H1 (cell line): ENCODE measurements around the gene C16orf90. TPM values are rescaled to one million over a fixed set of nuclear protein-coding genes. Genes with fewer than 3 reads are reported as not detected.

Source experiments
- CTCF ChIA-PET: fragments of 300-600 bp; sonication (Branson Sonifier 250); formaldehyde crosslinking; loops from one replicate; lab custom pipeline; 2021; ENCODE audit not compliant: partially characterized antibody; lab: Charles Lee
- POLR2A ChIA-PET: fragments of 300-600 bp; sonication (Branson Sonifier 250); formaldehyde crosslinking; loops from one replicate; lab custom pipeline; 2021; ENCODE audit warnings: inconsistent platforms; ENCODE audit not compliant: partially characterized antibody; lab: Charles Lee
- DNase-seq, 2 experiments: peaks; one replicate each; pipeline versions ENCODE4 v3.0.0 to v3.0.0-alpha.2; 2010 to 2022; ENCODE audit warnings: low spot score in 2 of 2, low read depth in 1 of 2, mixed read lengths in 1 of 2
- FAIRE-seq: peaks from 2 replicates; lab custom pipeline; 2011; peaks lifted over from hg19 to GRCh38; lab: Jason Lieb, UNC
- H2AFZ ChIP-seq: 2 replicates; pipeline ENCODE4 v1.8.1; 2012; ENCODE audit warnings: low read length, inconsistent platforms
- H2AK5ac ChIP-seq: 2 replicates; pipeline ENCODE4 v1.6.1; 2013; ENCODE audit warnings: low read depth, low read length
- H2BK120ac ChIP-seq: replicated peaks from 2 replicates; pipeline ENCODE3; 2013; ENCODE audit warnings: low read depth, low read length, inconsistent platforms
- H2BK12ac ChIP-seq: 2 replicates; pipeline ENCODE4 v1.6.1; 2013; ENCODE audit warnings: low read depth, low read length
- H2BK15ac ChIP-seq: 2 replicates; pipeline ENCODE4 v1.6.1; 2013; ENCODE audit warnings: low read length
- H2BK20ac ChIP-seq: 2 replicates; pipeline ENCODE4 v1.6.1; 2013; ENCODE audit warnings: low read length
- H2BK5ac ChIP-seq: 2 replicates; pipeline ENCODE4 v1.6.1; 2013; ENCODE audit warnings: low read depth, low read length
- H3K14ac ChIP-seq: 2 replicates; pipeline ENCODE4 v1.6.1; 2013; ENCODE audit warnings: inconsistent platforms; ENCODE audit not compliant: insufficient read length
- H3K18ac ChIP-seq: 2 replicates; pipeline ENCODE4 v1.6.1; 2013; ENCODE audit warnings: low read length; ENCODE audit errors: extremely low read depth
- H3K23ac ChIP-seq: 2 replicates; pipeline ENCODE4 v1.6.1; 2013; ENCODE audit warnings: inconsistent platforms; ENCODE audit not compliant: insufficient read length
- H3K23me2 ChIP-seq: 2 replicates; pipeline ENCODE4 v1.6.1; 2013; ENCODE audit warnings: low read depth, low read length
- H3K27ac ChIP-seq: 2 replicates; pipeline ENCODE4 v1.6.1; 2011; ENCODE audit warnings: low read depth, low read length, inconsistent platforms
- H3K27me3 ChIP-seq, 4 experiments: replicated peaks in 1 of 4; 1 replicate in 1 of 4; 2 replicates in 3 of 4; pipeline versions ENCODE4 v1.6.1 to v1.8.1; 2011 to 2013; ENCODE audit warnings: low read length in 3 of 4, mild to moderate bottlenecking in 3 of 4, inconsistent platforms in 2 of 4, mixed read lengths in 2 of 4, moderate library complexity in 1 of 4; ENCODE audit not compliant: control insufficient read depth in 3 of 4, insufficient read depth in 3 of 4; ENCODE audit errors: extremely low read depth in 1 of 4
- H3K36me3 ChIP-seq, 4 experiments: 2 replicates each; pipeline versions ENCODE4 v1.6.1 to v1.8.1; 2011 to 2013; ENCODE audit warnings: mild to moderate bottlenecking in 4 of 4, low read length in 3 of 4, moderate library complexity in 2 of 4, control low read depth in 1 of 4, inconsistent platforms in 1 of 4; ENCODE audit not compliant: insufficient read depth in 4 of 4, control insufficient read depth in 2 of 4
- H3K4ac ChIP-seq: replicated peaks from 2 replicates; pipeline ENCODE3; 2013; ENCODE audit warnings: low read length, low read depth, mixed read lengths, inconsistent platforms; ENCODE audit not compliant: insufficient read length
- H3K4me1 ChIP-seq, 4 experiments: replicated peaks in 1 of 4; 1 replicate in 1 of 4; 2 replicates in 3 of 4; pipeline versions ENCODE4 v1.6.1 to v1.8.1; 2011 to 2013; ENCODE audit warnings: low read length in 3 of 4, inconsistent platforms in 2 of 4, mixed read lengths in 1 of 4; ENCODE audit not compliant: insufficient read depth in 4 of 4, control insufficient read depth in 3 of 4
- H3K4me2 ChIP-seq, 2 experiments: 2 replicates each; pipeline versions ENCODE4 v1.6.1 to v1.8.1; 2011 to 2013; ENCODE audit warnings: low read depth in 2 of 2, low read length in 2 of 2, control low read depth in 1 of 2, inconsistent platforms in 1 of 2, mild to moderate bottlenecking in 1 of 2; ENCODE audit not compliant: insufficient read depth in 1 of 2
- H3K4me3 ChIP-seq, 4 experiments: fragments of 200-600, 300-600 bp in 1 of 4; sonication (generic), shearing (Covaris generic), sonication (Bioruptor Twin) in 1 of 4; 2 replicates each; pipeline versions ENCODE4 v1.5.1 to v1.8.1; 2011 to 2016; ENCODE audit warnings: low read length in 4 of 4, low read depth in 3 of 4, control low read depth in 2 of 4, inconsistent platforms in 2 of 4, mild to moderate bottlenecking in 2 of 4, mixed read lengths in 1 of 4, moderate library complexity in 1 of 4; ENCODE audit not compliant: insufficient read depth in 2 of 4; ENCODE audit errors: extremely low read depth in 1 of 4
- H3K56ac ChIP-seq: replicated peaks from 2 replicates; pipeline ENCODE3; 2013; ENCODE audit warnings: low read depth, mild to moderate bottlenecking, mixed read lengths, low read length, inconsistent platforms; ENCODE audit not compliant: insufficient read length
- H3K79me1 ChIP-seq: 2 replicates; pipeline ENCODE4 v1.6.1; 2013; ENCODE audit warnings: low read depth, low read length, control low read depth
- H3K79me2 ChIP-seq, 2 experiments: 2 replicates each; pipeline versions ENCODE4 v1.6.1 to v1.8.1; 2012 to 2013; ENCODE audit warnings: low read length in 2 of 2, mild to moderate bottlenecking in 2 of 2, inconsistent platforms in 1 of 2; ENCODE audit not compliant: insufficient read depth in 2 of 2, control insufficient read depth in 1 of 2
- H3K9ac ChIP-seq, 4 experiments: replicated peaks in 1 of 4; 1 replicate in 1 of 4; 2 replicates in 3 of 4; pipeline versions ENCODE4 v1.6.1 to v1.8.1; 2011 to 2013; ENCODE audit warnings: low read depth in 3 of 4, low read length in 3 of 4, control low read depth in 2 of 4, mild to moderate bottlenecking in 2 of 4, moderate library complexity in 2 of 4, inconsistent platforms in 1 of 4; ENCODE audit errors: extremely low read depth in 1 of 4
- H3K9me3 ChIP-seq, 2 experiments: 2 replicates each; pipeline versions ENCODE4 v1.6.1 to v1.8.1; 2012 to 2013; ENCODE audit warnings: mild to moderate bottlenecking in 2 of 2, moderate library complexity in 2 of 2, control low read depth in 1 of 2, inconsistent platforms in 1 of 2, low read depth in 1 of 2, low read length in 1 of 2, mixed read lengths in 1 of 2; ENCODE audit not compliant: insufficient read depth in 2 of 2
- H4K20me1 ChIP-seq, 2 experiments: replicated peaks in 1 of 2; 2 replicates each; pipeline versions ENCODE3 to v1.8.1; 2011 to 2013; ENCODE audit warnings: inconsistent platforms in 2 of 2, low read length in 2 of 2, mild to moderate bottlenecking in 1 of 2; ENCODE audit not compliant: insufficient read depth in 2 of 2, control insufficient read depth in 1 of 2
- H4K5ac ChIP-seq: 2 replicates; pipeline ENCODE4 v1.6.1; 2013; ENCODE audit warnings: low read length, low read depth, mixed read lengths, inconsistent platforms; ENCODE audit not compliant: insufficient read length
- H4K8ac ChIP-seq: 2 replicates; pipeline ENCODE4 v1.8.0; 2013; ENCODE audit warnings: mild to moderate bottlenecking, moderate library complexity, low read length, inconsistent platforms; ENCODE audit not compliant: insufficient read depth; ENCODE audit errors: extremely low read depth
- H4K91ac ChIP-seq: replicated peaks from 2 replicates; pipeline ENCODE3; 2013; ENCODE audit warnings: low read length, mixed read lengths, inconsistent platforms; ENCODE audit not compliant: insufficient read length
- CREB1 ChIP-seq: IDR thresholded peaks from 2 replicates; pipeline ENCODE4 v1.6.1; 2012; ENCODE audit warnings: inconsistent platforms
- NRF1 ChIP-seq: IDR thresholded peaks from 2 replicates; pipeline ENCODE4 v1.6.1; 2011; ENCODE audit warnings: mild to moderate bottlenecking, low read depth, low read length, improper control_type of control experiment
- RFX5 ChIP-seq: IDR thresholded peaks from 2 replicates; pipeline ENCODE4 v1.6.1; 2011; ENCODE audit warnings: low read depth, low read length, improper control_type of control experiment, borderline replicate concordance
- TEAD4 ChIP-seq: IDR thresholded peaks from 2 replicates; pipeline ENCODE4 v1.6.1; 2012; ENCODE audit warnings: low read depth, low read length, inconsistent platforms, mixed read lengths
- WGBS, 2 experiments: shearing (Covaris generic) in 1 of 2; methylation state at CpG; one replicate each; pipeline versions ENCODE4 v1.1.6 to v1.1.7; 2013 to 2015; ENCODE audit warnings: low lambda C conversion rate in 2 of 2, mixed read lengths in 2 of 2, inconsistent platforms in 1 of 2, low coverage in 1 of 2, missing lambda C conversion rate in 1 of 2; ENCODE audit not compliant: insufficient replicate concordance in 2 of 2, insufficient coverage in 1 of 2, insufficient read length in 1 of 2; ENCODE audit errors: extremely low coverage in 1 of 2, missing lambda C conversion rate in 1 of 2; 5-methylcytosine and 5-hydroxymethylcytosine counted together
- polyA plus RNA-seq, 7 experiments: library from polyadenylated mRNA; depleted of rRNA in 3 of 7; stranded (reverse) in 5 of 7; unstranded in 2 of 7; fragments of >200 nt in 5 of 7; fragments of 200-250 nt in 2 of 7; gene quantifications; 1 replicate in 5 of 7; 2 replicates in 1 of 7; 4 replicates in 1 of 7; pipeline versions ENCODE4 v1.2.1 to v1.2.3, GENCODE V29; 2011 to 2013; ENCODE audit warnings: missing spikeins in 2 of 7, mixed read lengths in 2 of 7
- total RNA-seq: library from RNA; stranded (reverse); fragmentation: NEBNext Ultra II Directional; extraction: Animal tissue kit (Norgen Biotek cat#: 25700); gene quantifications from 2 replicates; pipeline ENCODE4 v1.2.1, GENCODE V29; 2021
- TF ChIP-seq, protein P1 (sequence below), 3 experiments: IDR thresholded peaks; 1 replicate in 2 of 3; 2 replicates in 1 of 3; pipeline versions ENCODE4 v1.5.1 to v1.6.1; 2011; ENCODE audit warnings: low read length in 3 of 3, mild to moderate bottlenecking in 3 of 3, inconsistent platforms in 2 of 3, low read depth in 1 of 3, moderate library complexity in 1 of 3; ENCODE audit not compliant: insufficient read depth in 1 of 3; ENCODE audit errors: control extremely low read depth in 1 of 3

The C16orf90 gene
- total and polyA plus RNA-seq, 2 of the 8 experiments (the other 6 are each of a cell fraction or from before 2014, with no cell fraction given) = not detected

DNA sequence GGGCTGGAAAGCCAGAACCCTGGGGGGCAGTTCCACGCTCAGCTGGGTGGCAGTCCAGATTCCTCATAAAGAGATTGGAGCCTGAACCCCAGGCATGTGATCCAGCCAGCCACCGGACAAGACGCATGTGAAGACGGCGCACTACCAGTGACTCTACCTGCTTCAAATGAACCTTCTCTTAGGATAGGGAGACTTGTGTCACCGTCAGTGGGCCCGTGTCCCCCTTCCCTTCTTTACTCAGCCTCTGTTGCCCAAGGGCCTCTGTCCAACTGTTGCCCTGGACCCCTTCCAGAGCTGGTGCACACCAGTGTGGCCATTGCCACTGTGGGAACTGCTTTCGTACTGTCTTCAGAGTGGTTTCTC lies 23.7 kb upstream of the C16orf90 start:
- H2AK5ac ChIP-seq = no peak overlapping the region
- H4K91ac ChIP-seq = no peak overlapping the region
- H3K79me2 ChIP-seq = no peaks in the 10 kb centered on the region
- ChIA-PET CTCF (interaction anchor here (1.3 kb wide), 1 partner anchor 8 kb away, joined by 3 read pairs; no protein-coding TSS in a partner anchor), POLR2A (no interaction called here)
- no peak overlapping the region for H3K27ac ChIP-seq
- H3K9ac ChIP-seq = no peak overlapping the region
- FAIRE-seq (no peak), DNase-seq (no peak)
- no peak overlapping the region for H3K4me3 ChIP-seq
- H3K36me3 ChIP-seq = peaks cover 0 to 29% (median 14%) of the 10 kb centered on the region in 4 experiments; a peak in 6 of 8 replicates
- no peak overlapping the region for H2BK120ac ChIP-seq
- H3K23me2 ChIP-seq = no peaks in the 10 kb centered on the region
- H3K79me1 ChIP-seq = no peaks in the 10 kb centered on the region
- H2BK12ac ChIP-seq = no peak overlapping the region
- H3K9me3 ChIP-seq = no peaks in the 10 kb centered on the region
- H3K14ac ChIP-seq = no peak overlapping the region
- no peak overlapping the region for H4K8ac ChIP-seq
- 88% methylated on average over 8 of the region's 8 CpGs; no CpG with 5 or more reads in 1 of the 2 experiments for WGBS, 2 experiments
- H2BK5ac ChIP-seq = no peak overlapping the region
- no peaks in the 10 kb centered on the region for H4K20me1 ChIP-seq
- H4K5ac ChIP-seq = no peak overlapping the region
- TF ChIP-seq, protein P1, sequence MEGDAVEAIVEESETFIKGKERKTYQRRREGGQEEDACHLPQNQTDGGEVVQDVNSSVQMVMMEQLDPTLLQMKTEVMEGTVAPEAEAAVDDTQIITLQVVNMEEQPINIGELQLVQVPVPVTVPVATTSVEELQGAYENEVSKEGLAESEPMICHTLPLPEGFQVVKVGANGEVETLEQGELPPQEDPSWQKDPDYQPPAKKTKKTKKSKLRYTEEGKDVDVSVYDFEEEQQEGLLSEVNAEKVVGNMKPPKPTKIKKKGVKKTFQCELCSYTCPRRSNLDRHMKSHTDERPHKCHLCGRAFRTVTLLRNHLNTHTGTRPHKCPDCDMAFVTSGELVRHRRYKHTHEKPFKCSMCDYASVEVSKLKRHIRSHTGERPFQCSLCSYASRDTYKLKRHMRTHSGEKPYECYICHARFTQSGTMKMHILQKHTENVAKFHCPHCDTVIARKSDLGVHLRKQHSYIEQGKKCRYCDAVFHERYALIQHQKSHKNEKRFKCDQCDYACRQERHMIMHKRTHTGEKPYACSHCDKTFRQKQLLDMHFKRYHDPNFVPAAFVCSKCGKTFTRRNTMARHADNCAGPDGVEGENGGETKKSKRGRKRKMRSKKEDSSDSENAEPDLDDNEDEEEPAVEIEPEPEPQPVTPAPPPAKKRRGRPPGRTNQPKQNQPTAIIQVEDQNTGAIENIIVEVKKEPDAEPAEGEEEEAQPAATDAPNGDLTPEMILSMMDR (IDR thresholded peaks at IDR 0.05; ENCODE audit: control extremely low read depth in 1 of 3, insufficient read depth in 1 of 3, low read depth in 1 of 3, low read length in 3 of 3) = no peak
- no peak for TF ChIP-seq CREB1
- TF ChIP-seq TEAD4 = no peak
- no peak for TF ChIP-seq NRF1
- no peak for TF ChIP-seq RFX5
- H3K27me3 ChIP-seq = no peaks in the 10 kb centered on the region
- H2BK15ac ChIP-seq = no peak overlapping the region
- no peak overlapping the region for H3K23ac ChIP-seq
- H3K56ac ChIP-seq = no peak overlapping the region
- no peak overlapping the region for H3K4me2 ChIP-seq
- H3K4ac ChIP-seq = no peak overlapping the region
- H2BK20ac ChIP-seq = no peak overlapping the region
- H3K18ac ChIP-seq = no peak overlapping the region
- no peaks in the 10 kb centered on the region for H3K4me1 ChIP-seq
- no peak overlapping the region for H2AFZ ChIP-seq
